Subcutaneous adipose tissue (tissue), 4 donors: ENCODE data around the gene TRIM41. TPM values are rescaled to one million over a fixed set of nuclear protein-coding genes. Genes with fewer than 3 reads are reported as not detected.

Experiments used
- CTCF ChIP-seq: fragments of 450-650 bp; IDR thresholded peaks from one replicate; pipeline ENCODE4 v1.5.1; 2016; ENCODE audit warnings: low read depth, mild to moderate bottlenecking, control low read depth, antibody characterized with exemption, moderate library complexity
- total RNA-seq, 4 donors: library from RNA; depleted of rRNA; stranded (reverse); fragments of >200 nt; gene quantifications; one replicate each; pipeline ENCODE4 v1.1.0, GENCODE V29; 2016

Gene TRIM41
- total RNA-seq, 4 donors from 2014 or later: 8.5 to 17.3 (median 12.7) TPM

- no peak for TF ChIP-seq CTCF
These were observed 32.9 kb upstream of the TRIM41 start for GRCh38 chr5:181189962-181190710.

GRCh38 chr5:181190711-181191525, 32.2 kb upstream of the TRIM41 start:
- no peak for TF ChIP-seq CTCF

GRCh38 chr5:181191526-181192336, 31.4 kb upstream of the TRIM41 start:
- TF ChIP-seq CTCF: no peak

- TF ChIP-seq CTCF: no peak
These were observed 30.6 kb upstream of the TRIM41 start for GRCh38 chr5:181192337-181193046.

- no peak for TF ChIP-seq CTCF
These were observed 29.4 kb upstream of the TRIM41 start for GRCh38 chr5:181193656-181194055.

GRCh38 chr5:181194489-181195248, 28.4 kb upstream of the TRIM41 start:
- no peak for TF ChIP-seq CTCF
